Esophagus (tissue), 2 donors: ENCODE data around the gene ANGPTL2. TPM values are rescaled to one million over a fixed set of nuclear protein-coding genes. Genes with fewer than 3 reads are reported as not detected.

Experiments used
- H3K27ac ChIP-seq, 2 donors: one replicate each; pipeline ENCODE4 v1.5.1; 2013; ENCODE audit warnings: low read depth in 2 of 2, mild to moderate bottlenecking in 2 of 2, inconsistent platforms in 1 of 2, low read length in 1 of 2, moderate library complexity in 1 of 2
- H3K27me3 ChIP-seq, 2 donors: one replicate each; pipeline ENCODE4 v1.6.1; 2013; ENCODE audit warnings: low read length in 2 of 2, control low read depth in 1 of 2, mild to moderate bottlenecking in 1 of 2; ENCODE audit not compliant: insufficient read depth in 2 of 2, control insufficient read depth in 1 of 2
- H3K36me3 ChIP-seq, 2 donors: one replicate each; pipeline ENCODE4 v1.6.1; 2013; ENCODE audit warnings: low read length in 1 of 2; ENCODE audit not compliant: control insufficient read depth in 2 of 2, insufficient read depth in 2 of 2
- H3K4me1 ChIP-seq, 2 donors: one replicate each; pipeline ENCODE4 v1.6.1; 2013; ENCODE audit warnings: low read length in 1 of 2; ENCODE audit not compliant: control insufficient read depth in 2 of 2, insufficient read depth in 2 of 2
- H3K4me3 ChIP-seq, 2 donors: one replicate each; pipeline ENCODE4 v1.5.1; 2013; ENCODE audit warnings: low read length in 2 of 2, mild to moderate bottlenecking in 2 of 2, low read depth in 1 of 2, moderate library complexity in 1 of 2
- H3K9me3 ChIP-seq, 2 donors: one replicate each; pipeline ENCODE4 v1.6.1; 2013; ENCODE audit warnings: mild to moderate bottlenecking in 2 of 2, low read depth in 1 of 2, low read length in 1 of 2, moderate library complexity in 1 of 2; ENCODE audit not compliant: control insufficient read depth in 2 of 2, insufficient read depth in 1 of 2
- WGBS, 2 donors: extraction: QIAGEN DNeasy Blood & Tissue Kit; methylation state at CpG; one replicate each; pipeline ENCODE4 v1.1.7; 2013; 5-methylcytosine and 5-hydroxymethylcytosine counted together
- polyA plus RNA-seq, 2 donors: library from polyadenylated mRNA; stranded (reverse); fragments of 200-250 nt; gene quantifications; one replicate each; pipeline ENCODE4 v1.2.3, GENCODE V29; 2013
- donor health status: healthy with polysubstance abuse.
- donor health status: Bipolar disorder and iron deficiency.

The ANGPTL2 gene
- polyA plus RNA-seq, 2 donors: 1.9 to 5.8 TPM

DNA sequence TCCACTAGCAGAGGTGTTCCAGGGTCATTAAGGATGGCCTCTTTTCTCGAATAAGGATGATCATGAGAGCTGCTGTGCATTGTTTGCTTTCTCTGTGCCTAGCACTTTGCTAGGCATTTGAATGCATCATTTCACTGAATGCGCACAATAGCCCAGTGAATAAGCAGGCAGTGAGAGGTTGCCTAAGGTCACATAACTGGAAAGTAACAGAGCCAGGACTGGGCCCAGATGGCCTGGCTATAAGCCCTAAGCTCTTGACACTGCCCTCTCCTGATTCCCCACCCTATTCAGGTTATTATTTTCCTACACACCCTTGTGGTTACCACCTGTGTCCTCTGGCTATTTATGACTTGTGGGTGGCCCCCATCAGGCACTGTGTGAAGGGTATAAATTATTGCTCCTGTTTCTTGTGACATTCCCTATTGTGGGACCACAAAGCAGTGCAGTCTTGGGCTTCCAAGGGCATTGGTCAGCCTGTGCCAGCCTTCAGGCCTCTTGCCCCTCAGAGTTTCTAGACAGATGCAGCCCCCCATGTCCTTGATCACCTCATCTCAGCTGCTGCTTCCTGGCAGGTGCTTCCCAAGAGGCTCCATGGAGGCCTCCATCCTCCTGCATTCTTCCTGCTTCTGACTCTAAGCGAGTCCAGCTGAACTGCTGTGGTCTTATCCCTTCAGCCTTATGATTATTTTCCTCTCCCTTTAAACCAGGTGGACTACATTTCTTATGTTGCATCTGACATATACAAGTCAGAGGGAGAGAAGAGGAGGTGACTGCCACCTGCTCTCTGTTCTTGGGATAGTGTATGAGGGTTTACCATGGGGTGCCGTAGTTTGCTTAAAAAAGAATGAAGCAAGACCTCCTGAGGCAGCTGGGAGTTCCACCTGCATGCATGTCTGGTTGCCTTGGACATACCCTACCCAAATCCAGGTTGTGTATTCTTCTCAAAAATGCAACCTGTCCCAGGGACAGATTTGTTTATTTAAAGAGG, 47.6 kb downstream of the ANGPTL2 start:
- H3K27ac ChIP-seq: no peak overlapping the region
- H3K27me3 ChIP-seq: no peaks in the 10 kb centered on the region
- no peaks in the 10 kb centered on the region for H3K36me3 ChIP-seq
- no peaks in the 10 kb centered on the region for H3K9me3 ChIP-seq
- peaks cover 0 to 6% of the 10 kb centered on the region in 2 donors for H3K4me1 ChIP-seq
- H3K4me3 ChIP-seq: no peak overlapping the region
- WGBS, 2 donors: 81 to 82% methylated on average over 4 of the region's 4 CpGs

DNA sequence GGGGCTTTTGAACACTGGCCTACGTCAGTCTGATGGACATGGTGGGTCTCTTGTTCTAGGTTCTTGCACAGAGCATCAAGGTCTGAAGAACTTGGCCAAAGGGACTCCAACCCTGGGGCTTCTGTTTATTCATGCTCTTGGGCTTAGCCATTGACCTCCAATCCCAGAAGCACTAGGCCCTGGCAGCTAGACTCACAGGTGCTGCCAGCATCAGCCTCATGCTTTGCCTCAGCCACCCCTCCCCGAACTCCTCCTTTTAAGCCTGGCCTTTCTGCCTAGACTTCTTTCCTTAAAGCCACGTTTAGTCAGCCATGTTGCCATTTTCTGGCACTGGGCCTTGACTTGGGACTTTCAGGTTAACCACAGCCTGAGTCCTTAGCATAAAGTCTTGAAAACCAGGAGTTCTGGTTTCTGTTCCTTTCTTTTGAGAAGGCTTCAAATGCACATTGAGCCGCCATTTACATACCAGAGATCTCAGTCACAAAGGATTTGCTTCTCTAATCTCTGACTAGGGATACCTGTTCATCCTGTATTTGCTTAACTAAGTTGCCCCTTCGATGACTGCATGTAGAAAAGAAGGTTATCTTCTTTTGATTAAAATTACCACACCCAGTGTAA, 54.7 kb downstream of the ANGPTL2 start:
- Histone ChIP-seq H3K36me3 (no peaks in the 10 kb centered on the region), H3K9me3 (no peaks in the 10 kb centered on the region), H3K4me1 (peaks cover 0 to 6% of the 10 kb centered on the region in 2 donors), H3K27ac (peak overlapping the region; percentile 81 to 84), H3K27me3 (no peaks in the 10 kb centered on the region), H3K4me3 (no peak overlapping the region)
- 62 to 67% methylated on average over 5 of the region's 5 CpGs for WGBS, 2 donors

DNA sequence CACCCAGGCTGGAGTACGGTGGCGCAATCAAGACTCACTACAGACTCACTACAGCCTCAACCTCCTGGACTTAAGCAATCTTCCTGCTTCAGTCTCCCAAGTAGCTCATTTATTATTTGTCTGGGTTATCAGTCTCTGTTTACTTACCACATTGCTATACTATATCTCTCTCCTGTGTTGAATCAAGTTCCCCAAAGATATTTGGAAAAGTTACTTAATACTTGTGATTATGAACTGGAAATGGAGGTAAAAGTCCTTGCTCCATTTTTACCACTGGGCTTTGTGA, 55.6 kb downstream of the ANGPTL2 start:
- peaks cover 0 to 6% of the 10 kb centered on the region in 2 donors for H3K4me1 ChIP-seq
- H3K27me3 ChIP-seq: no peaks in the 10 kb centered on the region
- no peaks in the 10 kb centered on the region for H3K9me3 ChIP-seq
- no peaks in the 10 kb centered on the region for H3K36me3 ChIP-seq
- H3K27ac ChIP-seq: peak overlapping the region in 1 of 2 donors; percentile 84
- WGBS, 2 donors: 77 to 90% methylated on average over 2 of the region's 2 CpGs
- H3K4me3 ChIP-seq: no peak overlapping the region

DNA sequence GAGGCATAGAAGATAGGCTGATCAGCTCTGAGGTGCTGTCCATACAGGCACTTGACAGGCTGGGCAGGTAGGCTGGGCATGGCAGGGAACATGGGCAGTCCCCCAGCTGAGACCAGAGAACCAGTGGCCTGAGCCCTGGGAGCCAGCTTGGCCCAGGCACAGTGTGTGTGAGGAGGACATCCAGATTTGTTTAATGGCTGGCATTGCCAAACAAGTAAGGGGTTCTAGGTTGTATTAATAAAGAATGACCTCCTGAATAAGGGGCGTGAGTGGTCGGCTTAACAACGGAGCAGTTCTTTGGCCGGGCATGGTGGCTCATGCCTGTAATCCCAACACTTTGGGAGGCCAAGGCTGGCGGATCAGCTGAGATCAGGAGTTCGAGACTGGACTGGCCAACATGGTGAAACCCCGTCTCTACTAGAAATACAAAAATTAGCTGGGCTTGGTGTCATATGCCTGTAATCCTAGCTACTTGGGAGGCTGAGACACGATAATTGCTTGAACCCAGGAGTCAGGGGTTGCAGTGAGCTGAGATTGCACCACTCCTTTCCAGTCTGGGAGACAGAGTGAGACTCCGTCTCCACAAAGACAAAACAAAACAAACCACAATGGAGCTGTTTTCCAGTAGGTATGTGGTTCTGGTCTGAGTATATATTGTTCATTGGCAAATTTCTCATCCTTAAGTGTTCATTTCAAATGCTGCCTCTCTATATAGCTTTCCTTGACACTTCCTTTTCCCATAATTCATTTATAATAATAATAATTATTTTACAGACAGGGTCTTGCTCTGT, 56.2 kb downstream of the ANGPTL2 start:
- no peaks in the 10 kb centered on the region for H3K9me3 ChIP-seq
- no peaks in the 10 kb centered on the region for H3K27me3 ChIP-seq
- WGBS, 2 donors: 94% methylated on average over 9 of the region's 9 CpGs
- H3K4me1 ChIP-seq: peaks cover 0 to 6% of the 10 kb centered on the region in 2 donors
- no peak overlapping the region for H3K4me3 ChIP-seq
- H3K27ac ChIP-seq: no peak overlapping the region
- no peaks in the 10 kb centered on the region for H3K36me3 ChIP-seq

DNA sequence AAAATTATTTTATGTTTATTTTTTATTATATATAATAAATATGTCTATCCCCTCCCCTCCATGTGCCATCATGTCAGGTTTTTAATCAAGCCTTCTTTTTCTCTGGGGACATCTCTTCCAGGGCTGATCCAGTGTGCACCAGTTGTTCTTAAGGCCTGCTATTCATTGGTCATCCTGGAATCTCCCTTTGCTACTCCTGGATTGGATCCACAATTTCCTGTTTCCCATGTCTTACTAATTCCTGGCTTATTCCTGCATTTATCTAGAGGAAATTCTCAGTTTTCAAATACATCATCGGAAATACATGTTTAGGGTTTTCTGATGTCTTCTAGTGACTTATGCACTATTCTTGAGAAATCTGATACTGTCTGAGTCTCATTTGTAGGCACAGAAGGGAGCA, 56.8 kb downstream of the ANGPTL2 start:
- Histone ChIP-seq H3K9me3 (no peaks in the 10 kb centered on the region), H3K27me3 (no peaks in the 10 kb centered on the region), H3K4me3 (no peak overlapping the region), H3K36me3 (no peaks in the 10 kb centered on the region), H3K4me1 (peaks cover 0 to 6% of the 10 kb centered on the region in 2 donors), H3K27ac (no peak overlapping the region)
- 76 to 86% methylated on average over 1 of the region's 1 CpG for WGBS, 2 donors

DNA sequence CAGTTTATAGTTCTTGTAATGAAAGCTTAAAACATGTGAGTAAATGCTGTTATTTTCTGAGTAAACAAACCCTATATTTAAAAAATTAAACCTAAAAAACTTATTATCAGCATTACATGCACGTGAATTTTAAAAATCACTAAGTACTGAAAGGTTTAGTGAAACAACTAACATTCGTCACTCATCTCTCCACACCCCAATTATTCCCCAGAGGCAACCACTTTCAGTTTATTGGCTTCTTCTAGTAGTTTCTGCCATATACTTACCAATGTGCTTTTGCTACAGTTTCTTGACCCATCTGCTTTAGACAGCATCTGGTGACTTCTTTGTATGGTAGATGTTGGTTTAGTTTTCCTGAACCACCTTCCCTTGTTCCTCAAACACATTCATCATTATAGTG, 58.1 kb downstream of the ANGPTL2 start:
- Histone ChIP-seq H3K4me1 (peaks cover 3 to 6% of the 10 kb centered on the region in 2 donors), H3K4me3 (no peak overlapping the region), H3K36me3 (no peaks in the 10 kb centered on the region), H3K27me3 (no peaks in the 10 kb centered on the region), H3K9me3 (no peaks in the 10 kb centered on the region), H3K27ac (no peak overlapping the region)
- 87 to 91% methylated on average over 2 of the region's 2 CpGs for WGBS, 2 donors

DNA sequence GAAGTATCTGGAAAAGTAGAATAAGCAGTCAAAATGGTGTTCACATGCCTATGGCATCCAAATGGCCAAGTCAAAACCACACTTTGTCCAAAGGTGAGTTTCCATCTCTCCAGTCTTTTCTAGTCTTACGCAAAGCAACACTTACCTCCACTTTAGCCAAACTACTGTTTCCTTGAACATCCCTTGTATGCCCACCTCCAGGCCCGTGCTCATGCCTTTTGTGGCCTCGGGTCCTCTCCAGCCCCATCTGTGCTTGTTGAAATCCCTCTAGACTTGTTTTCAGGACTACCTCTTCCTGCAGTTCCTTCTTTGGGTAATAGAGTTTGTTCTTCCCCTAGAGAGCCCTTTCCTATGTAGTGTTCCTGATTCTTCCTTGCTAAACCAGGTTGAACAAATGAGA, 61.0 kb downstream of the ANGPTL2 start:
- WGBS, 2 donors: 98 to 100% methylated on average over 3 of the region's 3 CpGs
- H3K27me3 ChIP-seq: no peaks in the 10 kb centered on the region
- peaks cover 0 to 3% of the 10 kb centered on the region in 2 donors for H3K36me3 ChIP-seq
- no peak overlapping the region for H3K4me3 ChIP-seq
- H3K4me1 ChIP-seq: peaks cover 0 to 3% of the 10 kb centered on the region in 2 donors
- H3K27ac ChIP-seq: no peak overlapping the region
- H3K9me3 ChIP-seq: no peaks in the 10 kb centered on the region

DNA sequence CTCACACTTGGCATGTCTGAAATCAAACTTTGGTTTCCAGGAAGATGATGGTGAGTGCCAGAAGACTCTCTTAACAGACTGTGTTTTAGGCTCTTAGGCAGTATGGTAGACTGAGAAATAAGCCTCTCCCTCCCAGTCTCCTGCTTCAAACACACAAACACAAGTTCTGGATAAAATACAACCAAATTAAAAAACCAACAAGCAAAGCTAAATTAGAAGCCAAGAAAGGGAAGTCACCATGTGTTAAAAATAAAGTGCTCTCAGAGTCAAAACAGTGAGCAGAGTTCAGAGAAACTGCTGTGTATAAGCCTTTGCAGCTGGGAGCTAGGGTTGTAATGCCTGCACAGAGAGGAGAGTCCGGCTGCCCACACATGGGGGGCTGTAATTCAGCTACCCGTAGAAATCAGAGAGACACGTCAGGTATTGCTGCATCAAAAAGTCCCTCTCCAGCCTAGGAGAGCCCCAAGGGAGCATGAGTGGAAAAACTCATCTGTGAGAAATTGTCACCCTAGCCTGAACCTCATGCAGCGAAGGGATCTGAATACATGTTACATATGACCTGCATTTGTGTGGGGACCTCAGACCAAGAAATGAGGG, 62.6 kb downstream of the ANGPTL2 start:
- no peaks in the 10 kb centered on the region for H3K27me3 ChIP-seq
- H3K4me3 ChIP-seq: no peak overlapping the region
- H3K36me3 ChIP-seq: peaks cover 0 to 3% of the 10 kb centered on the region in 2 donors
- H3K27ac ChIP-seq: peak overlapping the region in 1 of 2 donors; percentile 8
- WGBS, 2 donors: 73 to 83% methylated on average over 4 of the region's 4 CpGs
- H3K9me3 ChIP-seq: no peaks in the 10 kb centered on the region
- H3K4me1 ChIP-seq: peaks cover 3% of the 10 kb centered on the region in 2 donors

DNA sequence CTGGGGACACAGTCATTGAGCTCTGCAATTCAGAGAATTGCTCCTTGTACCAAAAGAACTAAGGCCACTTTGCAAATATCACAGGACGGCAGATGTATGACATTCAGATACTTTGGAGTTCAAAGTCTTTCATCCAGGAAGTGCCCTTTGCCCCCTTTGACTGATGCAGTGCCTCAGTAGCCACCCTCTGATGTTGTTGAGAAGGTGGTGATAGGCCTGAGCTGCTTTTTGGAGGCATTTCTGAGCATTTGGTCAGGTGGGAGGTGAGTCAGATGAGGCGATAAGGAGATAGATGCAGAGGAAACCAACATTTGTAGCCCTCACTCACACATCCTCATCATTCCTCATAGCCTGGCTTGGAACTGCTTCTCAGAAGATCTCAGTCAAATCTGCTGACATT, 63.4 kb downstream of the ANGPTL2 start:
- Histone ChIP-seq H3K27me3 (no peaks in the 10 kb centered on the region), H3K4me3 (no peak overlapping the region), H3K27ac (no peak overlapping the region), H3K36me3 (peaks cover 0 to 3% of the 10 kb centered on the region in 2 donors), H3K9me3 (no peaks in the 10 kb centered on the region), H3K4me1 (peaks cover 3% of the 10 kb centered on the region in 2 donors)
- 91 to 93% methylated on average over 2 of the region's 2 CpGs for WGBS, 2 donors
